Stomach (tissue), 9 donors: Measurements from ENCODE around the gene GABRB3. TPM values are rescaled to one million over a fixed set of nuclear protein-coding genes. Genes with fewer than 3 reads are reported as not detected.
"Not testable (repeated sequence)": the region's sequence is repeated elsewhere in the genome, so short reads cannot be mapped to it uniquely, and the experiment has no call there.

Experiments
- DNase-seq, 2 donors: peaks; one replicate each; pipeline versions ENCODE4 v3.0.0 to v3.0.0-alpha.2; 2013 to 2019
- H3K27ac ChIP-seq, 5 donors: fragments of 200-600 bp in 4 of 5; sonication (generic) in 4 of 5; one replicate each; pipeline ENCODE4 v1.5.1; 2013 to 2019; ENCODE audit warnings: mild to moderate bottlenecking in 1 of 5, moderate library complexity in 1 of 5
- H3K27me3 ChIP-seq, 3 donors: fragments of 200-600 bp; sonication (generic); one replicate each; pipeline ENCODE4 v1.5.1; 2017 to 2019; ENCODE audit warnings: mixed run types in 1 of 3
- H3K36me3 ChIP-seq, 4 donors: fragments of 200-600 bp; sonication (generic); 1 replicate in 3 of 4; 2 replicates in 1 of 4; pipeline ENCODE4 v1.5.1; 2016 to 2019
- H3K4me1 ChIP-seq, 4 donors: fragments of 200-600 bp; sonication (generic); one replicate each; pipeline ENCODE4 v1.5.1; 2016 to 2019
- H3K4me3 ChIP-seq, 4 donors: fragments of 200-600 bp; sonication (generic) in 3 of 4; one replicate each; pipeline ENCODE4 v1.5.1; 2016 to 2019; ENCODE audit warnings: mild to moderate bottlenecking in 1 of 4
- H3K9me3 ChIP-seq, 4 donors: fragments of 200-600 bp; sonication (generic); one replicate each; pipeline ENCODE4 v1.5.1; 2016 to 2019
- CTCF ChIP-seq, 7 experiments: fragments of 450-650 bp in 4 of 7; fragments of 200-600 bp in 3 of 7; sonication (generic) in 3 of 7; IDR thresholded peaks; one replicate each; pipeline ENCODE4 v1.5.1; 2016 to 2019; ENCODE audit warnings: antibody characterized with exemption in 7 of 7, control low read depth in 2 of 7, mild to moderate bottlenecking in 1 of 7
- EP300 ChIP-seq: sonication (generic); formaldehyde crosslinking; IDR thresholded peaks from one replicate; pipeline ENCODE4 v1.6.1; 2017; ENCODE audit warnings: antibody characterized with exemption
- POLR2A ChIP-seq, 4 donors: fragments of 450-650 bp; IDR thresholded peaks; one replicate each; pipeline ENCODE4 v1.6.1; 2016; ENCODE audit warnings: antibody characterized with exemption in 4 of 4, control low read depth in 2 of 4, mild to moderate bottlenecking in 1 of 4, moderate library complexity in 1 of 4
- POLR2AphosphoS5 ChIP-seq, 3 donors: sonication (generic); formaldehyde crosslinking; IDR thresholded peaks; one replicate each; pipeline ENCODE4 v1.6.1; 2016; ENCODE audit warnings: antibody characterized with exemption in 3 of 3
- WGBS, 5 donors: extraction: QIAGEN DNeasy Blood & Tissue Kit in 3 of 5; methylation state at CpG; one replicate each; pipeline versions ENCODE4 v1.1.5 to v1.1.7; 2013 to 2018; 5-methylcytosine and 5-hydroxymethylcytosine counted together
- intact Hi-C: fragments of 100-400 bp; cut with DNase I; formaldehyde crosslinking; loops from one replicate; pipeline ENCODE4 v1.15.1; 2023; ENCODE audit warnings: low total_unique reads
- polyA plus RNA-seq, 3 donors: library from polyadenylated mRNA; stranded (reverse); fragments of 200-250 nt; gene quantifications; one replicate each; pipeline ENCODE4 v1.2.3, GENCODE V29; 2013
- total RNA-seq, 5 donors: library from RNA; depleted of rRNA; stranded (reverse); fragments of >200 nt; gene quantifications; one replicate each; pipeline versions ENCODE4 v1.1.0 to v1.2.3, GENCODE V29; 2014 to 2016
- donor health status: healthy with polysubstance abuse.
- donor health status: Bipolar disorder and iron deficiency.
- donor health status: healthy.

The GABRB3 gene
- total and polyA plus RNA-seq, 8 donors = 1.5 to 14.6 (median 6.1) TPM; not detected in 2

GRCh38 chr15:26724381-26725150, 48.3 kb downstream of the GABRB3 start:
- intact Hi-C loops = no loop called here
- DNase-seq = no peak
- no peak for TF ChIP-seq CTCF (IDR thresholded peaks at IDR 0.05)
- no peak for TF ChIP-seq POLR2A (IDR thresholded peaks at IDR 0.05)
- no peak for TF ChIP-seq POLR2AphosphoS5 (IDR thresholded peaks at IDR 0.05)
- TF ChIP-seq EP300 = no peak
- WGBS, 5 donors = 82 to 95% (median 93%) methylated on average over 2 of the region's 2 CpGs
- H3K4me3 ChIP-seq = no peak overlapping the region
- H3K4me1 ChIP-seq = no peaks in the 10 kb centered on the region
- no peaks in the 10 kb centered on the region for H3K36me3 ChIP-seq
- H3K27me3 ChIP-seq = no peaks in the 10 kb centered on the region
- no peak overlapping the region for H3K27ac ChIP-seq
- H3K9me3 ChIP-seq = no peaks in the 10 kb centered on the region

DNA sequence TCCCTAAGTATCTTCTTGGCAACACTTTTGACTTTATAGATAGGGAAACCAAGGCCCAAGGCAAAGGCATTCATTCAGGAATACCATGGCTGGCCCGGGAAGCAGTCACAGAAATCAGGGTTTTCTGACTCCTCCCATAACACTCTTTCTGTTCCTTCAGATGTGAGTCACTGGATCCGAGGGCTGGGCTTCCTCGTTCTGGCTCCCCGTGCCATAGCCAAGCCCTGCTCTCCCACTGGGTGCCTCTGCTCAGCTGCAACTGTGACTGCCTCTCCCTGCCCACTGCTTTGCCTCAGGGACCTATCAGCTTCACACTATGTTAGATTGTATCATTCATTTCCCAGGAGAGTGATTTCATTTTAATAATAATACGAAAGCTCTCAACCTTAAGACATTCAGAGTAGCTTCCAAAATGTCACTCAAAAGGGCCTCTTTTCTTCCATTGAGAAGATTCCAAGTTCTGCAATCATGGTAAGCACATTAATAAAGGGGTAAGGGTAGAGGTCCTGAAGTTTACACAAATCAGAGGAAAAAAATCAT, 50.2 kb downstream of the GABRB3 start:
- DNase-seq = no peak
- H3K9me3 ChIP-seq = no peaks in the 10 kb centered on the region
- H3K4me3 ChIP-seq = no peak overlapping the region
- intact Hi-C loops = no loop called here
- no peak for TF ChIP-seq EP300
- TF ChIP-seq POLR2A (IDR thresholded peaks at IDR 0.05) = no peak
- no peak for TF ChIP-seq CTCF (IDR thresholded peaks at IDR 0.05)
- TF ChIP-seq POLR2AphosphoS5 (IDR thresholded peaks at IDR 0.05) = no peak
- H3K4me1 ChIP-seq = no peaks in the 10 kb centered on the region
- WGBS, 5 donors = 46 to 55% (median 50%) methylated on average over 5 of the region's 5 CpGs
- no peaks in the 10 kb centered on the region for H3K27me3 ChIP-seq
- no peaks in the 10 kb centered on the region for H3K36me3 ChIP-seq
- no peak overlapping the region for H3K27ac ChIP-seq

DNA sequence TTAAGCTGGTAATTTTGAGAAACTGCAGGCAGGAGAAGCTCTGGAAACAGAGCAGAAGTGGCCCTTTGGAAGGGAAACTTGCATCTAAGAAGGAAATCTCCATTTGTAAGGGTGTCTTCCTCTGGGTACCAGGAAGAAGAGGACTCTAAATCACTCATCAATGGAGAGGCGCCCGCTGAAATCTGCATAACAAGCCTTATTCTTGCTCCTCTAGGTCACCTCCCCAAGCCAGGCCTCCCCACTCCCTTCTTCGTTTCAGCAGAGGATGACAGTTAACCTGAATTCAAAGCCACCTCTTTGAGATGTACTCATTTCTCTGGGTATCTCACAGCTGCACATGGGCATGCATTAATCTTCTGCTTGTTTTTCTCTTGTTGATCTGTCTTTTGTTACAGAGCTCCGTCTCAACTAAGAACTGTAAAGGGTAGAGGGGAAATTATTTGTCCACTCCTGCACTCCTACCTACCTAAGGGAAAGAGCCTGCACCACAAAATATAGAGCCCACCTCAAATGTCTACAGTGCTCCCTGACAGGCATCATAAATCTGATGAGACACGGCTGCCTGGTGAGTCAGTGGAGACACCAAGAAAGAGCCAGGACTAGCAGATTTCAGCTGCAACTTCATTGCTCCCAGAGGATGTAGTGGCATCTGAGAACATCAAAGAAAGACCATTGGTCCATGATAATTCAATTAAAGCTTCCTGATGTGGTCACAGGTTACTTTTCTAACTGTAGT, 51.5 kb downstream of the GABRB3 start:
- TF ChIP-seq POLR2AphosphoS5 (IDR thresholded peaks at IDR 0.05) (no peak), EP300 (no peak), CTCF (IDR thresholded peaks at IDR 0.05) (no peak), POLR2A (IDR thresholded peaks at IDR 0.05) (no peak)
- no peak for DNase-seq
- intact Hi-C loops = no loop called here
- Histone ChIP-seq H3K27ac (no peak overlapping the region), H3K27me3 (no peaks in the 10 kb centered on the region), H3K36me3 (no peaks in the 10 kb centered on the region), H3K4me1 (no peaks in the 10 kb centered on the region), H3K4me3 (no peak overlapping the region), H3K9me3 (no peaks in the 10 kb centered on the region)
- 37 to 61% (median 45%) methylated on average over 5 of the region's 5 CpGs for whole genome bisulfite sequencing, 5 donors

GRCh38 chr15:26720546-26720945, 52.3 kb downstream of the GABRB3 start:
- H3K4me1 ChIP-seq = no peaks in the 10 kb centered on the region
- no peaks in the 10 kb centered on the region for H3K27me3 ChIP-seq
- H3K9me3 ChIP-seq = no peaks in the 10 kb centered on the region
- no peak for DNase-seq
- no peak overlapping the region for H3K4me3 ChIP-seq
- H3K36me3 ChIP-seq = no peaks in the 10 kb centered on the region
- 43 to 59% (median 47%) methylated on average over 5 of the region's 5 CpGs for WGBS, 5 donors
- intact Hi-C loops = no loop called here
- TF ChIP-seq CTCF (IDR thresholded peaks at IDR 0.05) = no peak
- TF ChIP-seq EP300 = no peak
- TF ChIP-seq POLR2A (IDR thresholded peaks at IDR 0.05) = no peak
- TF ChIP-seq POLR2AphosphoS5 (IDR thresholded peaks at IDR 0.05) = no peak
- no peak overlapping the region for H3K27ac ChIP-seq

GRCh38 chr15:26719866-26720265, 53.0 kb downstream of the GABRB3 start:
- H3K9me3 ChIP-seq, H3K27me3 ChIP-seq, H3K36me3 ChIP-seq, H3K27ac ChIP-seq, H3K4me3 ChIP-seq, intact Hi-C loops, DNase-seq, H3K4me1 ChIP-seq: not testable (repeated sequence)
- WGBS, 5 donors = 46 to 54% (median 52%) methylated on average over 4 to 5 of the region's 5 CpGs
